HEK293 (cell line): ENCODE measurements around the gene CDK8.

Source experiments
- CTCF ChIA-PET: fragments of 350-600 bp; formaldehyde crosslinking; extraction: SDS; loops from one replicate; lab custom pipeline; 2021; ENCODE audit warnings: antibody characterized with exemption; lab: Yijun Ruan, JAX
- POLR2A ChIA-PET: fragments of 300-600 bp; formaldehyde crosslinking; extraction: SDS; loops from one replicate; lab custom pipeline; 2020; ENCODE audit warnings: antibody characterized with exemption, inconsistent platforms; lab: Yijun Ruan, JAX
- H3K27ac ChIP-seq: fragments of 200-500 bp; sonication (Bioruptor generic); 2 replicates; pipeline ENCODE4 v1.5.1; 2014; ENCODE audit warnings: low read depth, low read length, control low read depth, inconsistent platforms; ENCODE audit errors: extremely low read depth
- H3K36me3 ChIP-seq, 2 experiments: fragments of 200-500 bp in 1 of 2; sonication (Bioruptor generic) in 1 of 2; 1 replicate in 1 of 2; 2 replicates in 1 of 2; pipeline ENCODE4 v1.5.1; 2014 to 2017; ENCODE audit warnings: inconsistent platforms in 2 of 2, low read length in 2 of 2; ENCODE audit not compliant: control insufficient read depth in 2 of 2, insufficient read depth in 1 of 2
- H3K4me1 ChIP-seq: fragments of 200-500 bp; sonication (Bioruptor generic); 2 replicates; pipeline ENCODE4 v1.5.1; 2014; ENCODE audit warnings: mild to moderate bottlenecking, low read length, inconsistent platforms; ENCODE audit not compliant: control insufficient read depth, insufficient read depth
- H3K4me3 ChIP-seq: 2 replicates; pipeline ENCODE4 v1.5.1; 2011; ENCODE audit warnings: low read depth, mild to moderate bottlenecking, control low read depth, low read length, moderate library complexity
- H3K9me3 ChIP-seq: fragments of 200-500 bp; sonication (Bioruptor generic); 2 replicates; pipeline ENCODE4 v1.5.1; 2014; ENCODE audit warnings: low read depth, low read length, inconsistent platforms; ENCODE audit not compliant: control insufficient read depth, insufficient read depth
- AEBP2 ChIP-seq: fragments of 450-650 bp; formaldehyde crosslinking; IDR thresholded peaks from 2 replicates; pipeline ENCODE4 v1.5.1; 2016; ENCODE audit warnings: missing biosample characterization, missing genetic modification characterization, borderline replicate concordance
- BCL11A ChIP-seq: fragments of 450-650 bp; formaldehyde crosslinking; IDR thresholded peaks from 2 replicates; pipeline ENCODE4 v1.5.1; 2016; ENCODE audit warnings: low read depth, missing biosample characterization, missing genetic modification characterization
- BCL6B ChIP-seq: fragments of 450-650 bp; formaldehyde crosslinking; IDR thresholded peaks from 2 replicates; pipeline ENCODE4 v1.5.1; 2017; ENCODE audit warnings: missing biosample characterization, missing genetic modification characterization
- INSM2 ChIP-seq: fragments of 450-650 bp; formaldehyde crosslinking; IDR thresholded peaks from 2 replicates; pipeline ENCODE4 v1.5.1; 2016; ENCODE audit warnings: missing biosample characterization, missing genetic modification characterization
- KLF17 ChIP-seq: fragments of 450-650 bp; formaldehyde crosslinking; IDR thresholded peaks from 2 replicates; pipeline ENCODE4 v1.5.1; 2016; ENCODE audit warnings: missing biosample characterization, missing genetic modification characterization
- PBX3 ChIP-seq: sonication (generic); formaldehyde crosslinking; IDR thresholded peaks from 2 replicates; pipeline ENCODE4 v1.8.1; 2022; ENCODE audit warnings: mild to moderate bottlenecking, moderate library complexity, missing genetic modification reagents
- SALL2 ChIP-seq: fragments of 450-650 bp; formaldehyde crosslinking; IDR thresholded peaks from 2 replicates; pipeline ENCODE4 v1.5.0; 2017; ENCODE audit warnings: missing biosample characterization, mild to moderate bottlenecking, missing genetic modification characterization, borderline replicate concordance
- ZEB2 ChIP-seq: fragments of 450-650 bp; formaldehyde crosslinking; IDR thresholded peaks from 2 replicates; pipeline ENCODE4 v1.5.1; 2016; ENCODE audit warnings: missing biosample characterization, missing genetic modification characterization
- ZNF114 ChIP-seq: fragments of 450-650 bp; formaldehyde crosslinking; IDR thresholded peaks from 2 replicates; pipeline ENCODE4 v1.5.0; 2017; ENCODE audit warnings: missing biosample characterization, missing genetic modification characterization
- ZNF148 ChIP-seq: fragments of 450-650 bp; formaldehyde crosslinking; IDR thresholded peaks from 2 replicates; pipeline ENCODE4 v1.5.0; 2017; ENCODE audit warnings: missing biosample characterization, missing genetic modification characterization, borderline replicate concordance
- ZNF211 ChIP-seq: fragments of 450-650 bp; formaldehyde crosslinking; IDR thresholded peaks from 2 replicates; pipeline ENCODE4 v1.5.1; 2016; ENCODE audit warnings: low read depth, missing biosample characterization, missing genetic modification characterization
- ZNF221 ChIP-seq: fragments of 450-650 bp; formaldehyde crosslinking; IDR thresholded peaks from 2 replicates; pipeline ENCODE4 v1.5.1; 2017; ENCODE audit warnings: missing biosample characterization, missing genetic modification characterization, borderline replicate concordance
- ZNF24 ChIP-seq: fragments of 450-650 bp; formaldehyde crosslinking; IDR thresholded peaks from 2 replicates; pipeline ENCODE4 v1.5.1; 2016; ENCODE audit warnings: missing biosample characterization, missing genetic modification characterization
- ZNF664 ChIP-seq: fragments of 450-650 bp; formaldehyde crosslinking; IDR thresholded peaks from 2 replicates; pipeline ENCODE4 v1.5.1; 2016; ENCODE audit warnings: missing biosample characterization, missing genetic modification characterization
- ZNF707 ChIP-seq: fragments of 450-650 bp; formaldehyde crosslinking; IDR thresholded peaks from 2 replicates; pipeline ENCODE4 v1.5.1; 2016; ENCODE audit warnings: missing biosample characterization, missing genetic modification characterization
- ZNF747 ChIP-seq: fragments of 450-650 bp; formaldehyde crosslinking; IDR thresholded peaks from 2 replicates; pipeline ENCODE4 v1.5.1; 2016; ENCODE audit warnings: missing biosample characterization, missing genetic modification characterization
- ZNF837 ChIP-seq: fragments of 450-650 bp; formaldehyde crosslinking; IDR thresholded peaks from 2 replicates; pipeline ENCODE4 v1.5.1; 2016; ENCODE audit warnings: missing biosample characterization, missing genetic modification characterization
- ZSCAN5A ChIP-seq: fragments of 450-650 bp; formaldehyde crosslinking; IDR thresholded peaks from 2 replicates; pipeline ENCODE4 v1.5.1; 2016; ENCODE audit warnings: missing biosample characterization, missing genetic modification characterization

CDK8 gene

GRCh38 chr13:26348966-26349365 lies 95.0 kb downstream of the CDK8 start:
- H3K9me3 ChIP-seq: no peaks in the 10 kb centered on the region
- POLR2A ChIA-PET: no interaction called here
- H3K4me3 ChIP-seq: no peak overlapping the region
- H3K4me1 ChIP-seq: no peaks in the 10 kb centered on the region
- TF ChIP-seq ZNF211: no peak
- no peak for TF ChIP-seq ZNF664
- no peak for TF ChIP-seq ZNF707
- TF ChIP-seq ZNF837 (tag by site-specific recombination): no peak
- TF ChIP-seq ZNF221 (tag by site-specific recombination): no peak
- TF ChIP-seq AEBP2 (tag by site-specific recombination): no peak
- TF ChIP-seq ZNF148: no peak
- TF ChIP-seq ZEB2 (tag by site-specific recombination): no peak
- TF ChIP-seq INSM2 (tag by site-specific recombination): no peak
- TF ChIP-seq ZNF24: no peak
- TF ChIP-seq BCL6B (tag by site-specific recombination): no peak
- no peak for TF ChIP-seq KLF17 (tag by site-specific recombination)
- TF ChIP-seq BCL11A: no peak
- no peak for TF ChIP-seq SALL2 (tag by site-specific recombination)
- no peak for TF ChIP-seq ZNF747 (tag by site-specific recombination)
- TF ChIP-seq ZNF114 (tag by site-specific recombination): no peak
- no peak for TF ChIP-seq ZSCAN5A
- TF ChIP-seq PBX3 (CRISPR knock-in tag): no peak
- CTCF ChIA-PET: no interaction called here
- no peak overlapping the region for H3K27ac ChIP-seq
- H3K36me3 ChIP-seq: peaks cover 0 to 4% of the 10 kb centered on the region in 2 experiments; a peak in 1 of 3 replicates
